ENCODE measurements around the gene LIPG. TPM values are rescaled to one million over a fixed set of nuclear protein-coding genes. Genes with fewer than 3 reads are reported as not detected.
"Not testable (repeated sequence)": the region's sequence is repeated elsewhere in the genome, so short reads cannot be mapped to it uniquely, and the experiment has no call there.

The LIPG gene
- total RNA-seq, 1 experiment from 2014 or later: 8.4 TPM

GRCh38 chr18:49569724-49570123 is 7.9 kb downstream of the LIPG start:
- ChIA-PET CTCF (no interaction called here), POLR2A (ENCODE audit: low non-redundant PET) (no interaction called here)
- Histone ChIP-seq H3K4me1 (ENCODE audit: insufficient read depth, low read length, poor library complexity, severe bottlenecking) (no peaks in the 10 kb centered on the region), H3K27ac (ENCODE audit: low read depth, low read length, poor library complexity, severe bottlenecking) (no peak overlapping the region), H3K9me3 (ENCODE audit: low read depth, low read length, poor library complexity, severe bottlenecking) (no peaks in the 10 kb centered on the region), H3K4me3 (ENCODE audit: low read depth, low read length, poor library complexity, severe bottlenecking) (no peak overlapping the region), H3K27me3 (replicated peaks; ENCODE audit: insufficient read depth, low read depth, low read length, poor library complexity) (no peaks in the 10 kb centered on the region), H3K36me3 (ENCODE audit: insufficient read depth, low read length, poor library complexity, severe bottlenecking) (no peaks in the 10 kb centered on the region)
- no TSS peak for BruUV-seq (replicated peaks)
- no peak for DNase-seq (ENCODE audit: low spot score)
- intact Hi-C loops (cut with micrococcal nuclease; ENCODE audit: unreplicated experiment): no loop called here
- TF ChIP-seq CTCF (conservative IDR thresholded peaks at IDR 0.05; ENCODE audit: low read depth, low read length) (no peak), EZH2 (IDR thresholded peaks at IDR 0.05; ENCODE audit: borderline replicate concordance, low read depth, low read length, poor library complexity, severe bottlenecking) (no peak)

GRCh38 chr18:49570836-49571235 is 9.0 kb downstream of the LIPG start:
- no peak overlapping the region for H3K4me3 ChIP-seq (ENCODE audit: low read depth, low read length, poor library complexity, severe bottlenecking)
- H3K9me3 ChIP-seq (ENCODE audit: low read depth, low read length, poor library complexity, severe bottlenecking): no peaks in the 10 kb centered on the region
- no TSS peak for BruUV-seq (replicated peaks)
- no peak for DNase-seq (ENCODE audit: low spot score)
- H3K27me3 ChIP-seq (replicated peaks; ENCODE audit: insufficient read depth, low read depth, low read length, poor library complexity): no peaks in the 10 kb centered on the region
- TF ChIP-seq CTCF (conservative IDR thresholded peaks at IDR 0.05; ENCODE audit: low read depth, low read length) (no peak), EZH2 (IDR thresholded peaks at IDR 0.05; ENCODE audit: borderline replicate concordance, low read depth, low read length, poor library complexity, severe bottlenecking) (no peak)
- no peaks in the 10 kb centered on the region for H3K36me3 ChIP-seq (ENCODE audit: insufficient read depth, low read length, poor library complexity, severe bottlenecking)
- intact Hi-C loops (cut with micrococcal nuclease; ENCODE audit: unreplicated experiment): no loop called here
- no peaks in the 10 kb centered on the region for H3K4me1 ChIP-seq (ENCODE audit: insufficient read depth, low read length, poor library complexity, severe bottlenecking)
- ChIA-PET POLR2A (ENCODE audit: low non-redundant PET) (no interaction called here), CTCF (interaction anchor here (0.5 kb wide), 1 partner anchor 292 kb away, joined by 3 read pairs; no protein-coding TSS in a partner anchor)
- H3K27ac ChIP-seq (ENCODE audit: low read depth, low read length, poor library complexity, severe bottlenecking): no peak overlapping the region

GRCh38 chr18:49572611-49573345 is 10.9 kb downstream of the LIPG start:
- CTCF ChIA-PET: no interaction called here
- Histone ChIP-seq H3K9me3 (ENCODE audit: low read depth, low read length, poor library complexity, severe bottlenecking) (no peaks in the 10 kb centered on the region), H3K36me3 (ENCODE audit: insufficient read depth, low read length, poor library complexity, severe bottlenecking) (no peaks in the 10 kb centered on the region), H3K27ac (ENCODE audit: low read depth, low read length, poor library complexity, severe bottlenecking) (no peak overlapping the region), H3K4me3 (ENCODE audit: low read depth, low read length, poor library complexity, severe bottlenecking) (no peak overlapping the region), H3K27me3 (replicated peaks; ENCODE audit: insufficient read depth, low read depth, low read length, poor library complexity) (no peaks in the 10 kb centered on the region), H3K4me1 (ENCODE audit: insufficient read depth, low read length, poor library complexity, severe bottlenecking) (no peaks in the 10 kb centered on the region)
- POLR2A ChIA-PET (ENCODE audit: low non-redundant PET): no interaction called here
- intact Hi-C loops (cut with micrococcal nuclease; ENCODE audit: unreplicated experiment): no loop called here
- DNase-seq (ENCODE audit: low spot score): no peak
- BruUV-seq (replicated peaks): no TSS peak
- no peak for TF ChIP-seq EZH2 (IDR thresholded peaks at IDR 0.05; ENCODE audit: borderline replicate concordance, low read depth, low read length, poor library complexity, severe bottlenecking)

- DNase-seq (ENCODE audit: low spot score): no peak
- Histone ChIP-seq H3K27me3 (replicated peaks; ENCODE audit: insufficient read depth, low read depth, low read length, poor library complexity) (no peaks in the 10 kb centered on the region), H3K9me3 (ENCODE audit: low read depth, low read length, poor library complexity, severe bottlenecking) (no peaks in the 10 kb centered on the region), H3K4me1 (ENCODE audit: insufficient read depth, low read length, poor library complexity, severe bottlenecking) (no peaks in the 10 kb centered on the region), H3K27ac (ENCODE audit: low read depth, low read length, poor library complexity, severe bottlenecking) (no peak overlapping the region), H3K4me3 (ENCODE audit: low read depth, low read length, poor library complexity, severe bottlenecking) (no peak overlapping the region), H3K36me3 (ENCODE audit: insufficient read depth, low read length, poor library complexity, severe bottlenecking) (no peaks in the 10 kb centered on the region)
- intact Hi-C loops (cut with micrococcal nuclease; ENCODE audit: unreplicated experiment): no loop called here
- BruUV-seq (replicated peaks): no TSS peak
- CTCF ChIA-PET: no interaction called here
- POLR2A ChIA-PET (ENCODE audit: low non-redundant PET): no interaction called here
- TF ChIP-seq EZH2 (IDR thresholded peaks at IDR 0.05; ENCODE audit: borderline replicate concordance, low read depth, low read length, poor library complexity, severe bottlenecking): no peak
- TF ChIP-seq CTCF (conservative IDR thresholded peaks at IDR 0.05; ENCODE audit: low read depth, low read length): no peak
These were observed 12.0 kb downstream of the LIPG start for GRCh38 chr18:49573835-49574234.

- BruUV-seq (replicated peaks); H3K9me3 ChIP-seq (ENCODE audit: low read depth, low read length, poor library complexity, severe bottlenecking); H3K4me3 ChIP-seq (ENCODE audit: low read depth, low read length, poor library complexity, severe bottlenecking); H3K27ac ChIP-seq (ENCODE audit: low read depth, low read length, poor library complexity, severe bottlenecking); intact Hi-C loops (cut with micrococcal nuclease; ENCODE audit: unreplicated experiment); CTCF ChIA-PET; H3K27me3 ChIP-seq (replicated peaks; ENCODE audit: insufficient read depth, low read depth, low read length, poor library complexity); DNase-seq (ENCODE audit: low spot score); H3K36me3 ChIP-seq (ENCODE audit: insufficient read depth, low read length, poor library complexity, severe bottlenecking); H3K4me1 ChIP-seq (ENCODE audit: insufficient read depth, low read length, poor library complexity, severe bottlenecking); POLR2A ChIA-PET (ENCODE audit: low non-redundant PET): not testable (repeated sequence)
These were observed 17.2 kb downstream of the LIPG start for GRCh38 chr18:49579041-49579440.
